H1 (cell line): ENCODE measurements around the gene ROBO4. TPM values are rescaled to one million over a fixed set of nuclear protein-coding genes. Genes with fewer than 3 reads are reported as not detected.

Experiments
- GABPA ChIP-seq: IDR thresholded peaks from 2 replicates; pipeline ENCODE4 v1.6.1; 2011; ENCODE audit warnings: mild to moderate bottlenecking, low read length, moderate library complexity, borderline replicate concordance; ENCODE audit not compliant: insufficient read depth
- KDM5A ChIP-seq: fragments of 200-600 bp; IDR thresholded peaks from 2 replicates; pipeline ENCODE4 v1.7.1; 2012; ENCODE audit warnings: mild to moderate bottlenecking, low read length, inconsistent platforms, mixed read lengths
- RFX5 ChIP-seq: IDR thresholded peaks from 2 replicates; pipeline ENCODE4 v1.6.1; 2011; ENCODE audit warnings: low read depth, low read length, improper control_type of control experiment, borderline replicate concordance
- SP1 ChIP-seq: IDR thresholded peaks from 2 replicates; pipeline ENCODE4 v1.6.1; 2011; ENCODE audit warnings: low read depth, low read length
- ZNF274 ChIP-seq: IDR thresholded peaks from 2 replicates; pipeline ENCODE4 v1.7.0; 2012; ENCODE audit warnings: low read length, borderline replicate concordance; ENCODE audit errors: extremely low read depth
- polyA plus RNA-seq, 7 experiments: library from polyadenylated mRNA; depleted of rRNA in 3 of 7; stranded (reverse) in 5 of 7; unstranded in 2 of 7; fragments of >200 nt in 5 of 7; fragments of 200-250 nt in 2 of 7; gene quantifications; 1 replicate in 5 of 7; 2 replicates in 1 of 7; 4 replicates in 1 of 7; pipeline versions ENCODE4 v1.2.1 to v1.2.3, GENCODE V29; 2011 to 2013; ENCODE audit warnings: missing spikeins in 2 of 7, mixed read lengths in 2 of 7
- total RNA-seq: library from RNA; stranded (reverse); fragmentation: NEBNext Ultra II Directional; extraction: Animal tissue kit (Norgen Biotek cat#: 25700); gene quantifications from 2 replicates; pipeline ENCODE4 v1.2.1, GENCODE V29; 2021

ROBO4 gene
- total and polyA plus RNA-seq, 2 of the 8 experiments (the other 6 are each of a cell fraction or from before 2014, with no cell fraction given): 0.03 TPM; not detected in 1

GRCh38 chr11:124839972-124840621, 57.6 kb downstream of the ROBO4 start (continued):
- no peak for TF ChIP-seq ZNF274
- no peak for TF ChIP-seq RFX5
- no peak for TF ChIP-seq KDM5A
- no peak for TF ChIP-seq GABPA
- no peak for TF ChIP-seq SP1
